Dendritic cell treated with granulocyte-macrophage colony-stimulating factor and Interleukin-4, amounts not matched to agents 40 ng/mL and 50 ng/mL, for 4 days (primary cell): Measurements from ENCODE around the gene TEKTIP1.

Experiments used
- H3K27ac Mint-ChIP-seq: one replicate; pipeline ENCODE4 v1.8.0; 2022; ENCODE audit warnings: mild to moderate bottlenecking, mixed read lengths
- H3K27me3 Mint-ChIP-seq: one replicate; pipeline ENCODE4 v1.8.0; 2022; ENCODE audit warnings: mild to moderate bottlenecking, mixed read lengths
- H3K36me3 Mint-ChIP-seq: one replicate; pipeline ENCODE4 v1.8.0; 2022; ENCODE audit warnings: low read depth, mixed read lengths
- H3K4me1 Mint-ChIP-seq: one replicate; pipeline ENCODE4 v1.8.0; 2022; ENCODE audit warnings: low read depth, mixed read lengths
- H3K4me3 Mint-ChIP-seq: one replicate; pipeline ENCODE4 v1.8.0; 2022; ENCODE audit warnings: mild to moderate bottlenecking, moderate library complexity, mixed read lengths
- H3K9me3 Mint-ChIP-seq: one replicate; pipeline ENCODE4 v1.8.0; 2022; ENCODE audit warnings: mixed read lengths
- intact Hi-C: fragments of 100-400 bp; cut with micrococcal nuclease; formaldehyde crosslinking; loops from one replicate; pipeline ENCODE4 v1.15.0; 2022

Gene TEKTIP1

GRCh38 chr19:3513229-3514140 is 25.5 kb upstream of the TEKTIP1 start:
- Mint-ChIP-seq H3K9me3 (no peaks in the 10 kb centered on the region), H3K4me1 (peaks cover 65% of the 10 kb centered on the region), H3K4me3 (no peak overlapping the region), H3K27me3 (no peaks in the 10 kb centered on the region), H3K27ac (no peak overlapping the region), H3K36me3 (peaks cover 80% of the 10 kb centered on the region)
- intact Hi-C loops, result no loop called here

GRCh38 chr19:3514930-3515329 is 24.0 kb upstream of the TEKTIP1 start:
- no peaks in the 10 kb centered on the region for H3K27me3 Mint-ChIP-seq
- H3K4me3 Mint-ChIP-seq, result no peak overlapping the region
- H3K36me3 Mint-ChIP-seq, result peaks cover 80% of the 10 kb centered on the region
- no peak overlapping the region for H3K27ac Mint-ChIP-seq
- peaks cover 54% of the 10 kb centered on the region for H3K4me1 Mint-ChIP-seq
- no peaks in the 10 kb centered on the region for H3K9me3 Mint-ChIP-seq
- intact Hi-C loops, result no loop called here

DNA sequence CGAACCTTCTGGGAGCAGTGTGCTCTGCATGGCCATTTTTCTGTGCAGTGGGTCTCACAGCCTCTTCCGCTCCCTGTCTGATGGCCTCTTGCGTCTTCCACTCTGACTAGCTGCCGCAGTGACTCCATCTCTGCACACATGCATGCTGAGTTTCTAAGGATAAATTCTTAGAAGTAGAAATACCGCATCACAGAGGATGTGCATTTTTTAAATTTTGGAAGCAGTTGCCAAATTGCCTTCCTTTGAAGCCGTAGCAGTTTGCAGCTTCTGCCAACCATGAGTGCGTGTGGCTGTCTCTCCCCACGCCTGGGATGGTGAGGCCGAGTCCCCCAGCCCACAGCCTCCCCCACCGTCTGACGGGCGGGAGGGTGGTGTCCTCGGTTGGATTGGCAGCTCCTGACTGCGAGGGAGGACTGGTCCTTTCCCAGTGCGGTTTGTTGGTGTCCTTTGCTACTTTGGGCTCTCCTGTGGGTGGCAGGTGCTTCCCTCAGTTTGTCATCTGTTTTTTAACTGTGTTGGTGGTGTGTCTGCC is 23.0 kb upstream of the TEKTIP1 start:
- no peak overlapping the region for H3K4me3 Mint-ChIP-seq
- peaks cover 54% of the 10 kb centered on the region for H3K4me1 Mint-ChIP-seq
- H3K36me3 Mint-ChIP-seq, result peaks cover 79% of the 10 kb centered on the region
- intact Hi-C loops, result no loop called here
- no peaks in the 10 kb centered on the region for H3K9me3 Mint-ChIP-seq
- H3K27me3 Mint-ChIP-seq, result no peaks in the 10 kb centered on the region
- H3K27ac Mint-ChIP-seq, result no peak overlapping the region

DNA sequence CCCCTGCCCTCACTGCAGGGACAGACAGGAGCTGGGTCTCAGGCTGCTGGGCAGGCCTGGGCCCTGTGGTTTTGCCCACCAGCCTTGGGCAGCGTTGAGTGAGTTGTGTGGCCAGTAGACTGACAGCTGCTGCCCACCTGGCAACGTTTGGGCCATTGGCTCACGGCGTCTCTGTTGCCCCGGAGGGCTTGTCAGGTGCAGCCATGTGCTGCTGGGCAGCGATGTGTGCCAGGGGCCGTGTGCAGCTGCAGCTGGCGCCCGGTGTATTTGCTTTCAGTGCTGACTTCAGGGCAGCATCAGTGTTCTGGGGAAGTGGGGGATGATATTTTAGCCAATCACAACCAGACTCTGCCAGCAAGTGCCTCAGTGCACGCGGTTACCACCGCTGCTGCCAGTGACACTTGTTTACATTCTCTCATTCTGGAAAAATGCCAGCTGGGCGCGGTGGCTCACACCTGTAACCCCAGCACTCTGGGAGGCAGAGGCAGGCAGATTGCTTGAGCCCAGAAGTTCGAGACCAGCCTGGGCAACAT is 22.2 kb upstream of the TEKTIP1 start:
- Mint-ChIP-seq H3K27me3 (no peaks in the 10 kb centered on the region), H3K4me3 (no peak overlapping the region), H3K27ac (no peak overlapping the region), H3K36me3 (peaks cover 79% of the 10 kb centered on the region), H3K4me1 (peaks cover 54% of the 10 kb centered on the region), H3K9me3 (no peaks in the 10 kb centered on the region)
- intact Hi-C loops, result no loop called here

- intact Hi-C loops, result no loop called here
- Mint-ChIP-seq H3K9me3 (no peaks in the 10 kb centered on the region), H3K4me1 (peaks cover 49% of the 10 kb centered on the region), H3K27me3 (no peaks in the 10 kb centered on the region), H3K36me3 (peaks cover 80% of the 10 kb centered on the region), H3K27ac (no peak overlapping the region), H3K4me3 (no peak overlapping the region)
Measured at GRCh38 chr19:3517638-3518037, 21.3 kb upstream of the TEKTIP1 start.

- intact Hi-C loops, result no loop called here
- peaks cover 47% of the 10 kb centered on the region for H3K4me1 Mint-ChIP-seq
- no peak overlapping the region for H3K27ac Mint-ChIP-seq
- H3K4me3 Mint-ChIP-seq, result no peak overlapping the region
- H3K9me3 Mint-ChIP-seq, result no peaks in the 10 kb centered on the region
- no peaks in the 10 kb centered on the region for H3K27me3 Mint-ChIP-seq
- peaks cover 83% of the 10 kb centered on the region for H3K36me3 Mint-ChIP-seq
Measured at GRCh38 chr19:3518255-3518654, 20.7 kb upstream of the TEKTIP1 start.

DNA sequence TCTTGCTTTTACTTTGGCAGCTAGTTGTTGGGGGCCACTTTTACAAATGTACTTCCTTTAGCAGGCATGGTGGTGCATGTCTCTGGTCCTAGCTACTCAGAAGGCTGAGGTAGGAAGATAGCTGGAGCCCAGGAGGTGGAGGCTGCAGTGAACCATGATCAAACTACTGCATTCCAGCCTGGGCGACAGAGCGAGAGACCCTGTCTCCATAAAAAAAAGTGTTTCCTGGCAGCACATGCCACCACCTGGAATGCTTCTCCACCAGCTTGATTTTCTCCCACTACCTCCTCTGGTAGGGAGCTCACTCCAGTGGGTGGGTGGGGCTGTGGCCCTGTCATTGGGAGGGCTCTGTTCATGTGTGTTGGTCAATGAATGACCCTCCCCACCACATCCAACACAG is 20.3 kb upstream of the TEKTIP1 start:
- intact Hi-C loops, result no loop called here
- no peaks in the 10 kb centered on the region for H3K9me3 Mint-ChIP-seq
- H3K4me3 Mint-ChIP-seq, result no peak overlapping the region
- no peaks in the 10 kb centered on the region for H3K27me3 Mint-ChIP-seq
- H3K27ac Mint-ChIP-seq, result no peak overlapping the region
- peaks cover 43% of the 10 kb centered on the region for H3K4me1 Mint-ChIP-seq
- H3K36me3 Mint-ChIP-seq, result peaks cover 83% of the 10 kb centered on the region

DNA sequence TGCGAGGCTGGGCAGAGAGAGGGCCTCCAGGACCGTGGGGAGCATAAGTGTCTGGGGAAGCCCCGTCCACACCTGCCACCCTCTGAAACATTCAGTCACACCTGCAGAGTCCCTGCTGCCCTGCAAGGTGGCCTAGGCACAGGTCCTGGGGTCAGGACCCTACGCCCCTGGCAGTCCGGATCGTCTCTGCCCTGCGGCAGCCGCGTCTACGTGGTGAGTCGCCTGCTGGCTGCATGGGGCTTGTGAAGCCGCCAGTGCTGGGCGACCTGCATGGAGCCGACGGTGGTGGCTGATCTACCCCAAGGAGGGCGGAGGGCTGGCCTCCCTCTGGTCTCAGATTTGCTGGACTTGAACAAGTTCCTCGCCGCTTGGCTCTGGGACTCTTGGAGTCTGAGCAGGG is 19.8 kb upstream of the TEKTIP1 start:
- H3K4me1 Mint-ChIP-seq, result peaks cover 39% of the 10 kb centered on the region
- H3K4me3 Mint-ChIP-seq, result no peak overlapping the region
- H3K36me3 Mint-ChIP-seq, result peaks cover 83% of the 10 kb centered on the region

GRCh38 chr19:3520166-3521103 is 18.5 kb upstream of the TEKTIP1 start:
- H3K4me1 Mint-ChIP-seq, result peaks cover 33% of the 10 kb centered on the region
- intact Hi-C loops, result no loop called here
- H3K27me3 Mint-ChIP-seq, result no peaks in the 10 kb centered on the region
- H3K9me3 Mint-ChIP-seq, result no peaks in the 10 kb centered on the region
- H3K36me3 Mint-ChIP-seq, result peaks cover 84% of the 10 kb centered on the region
- peak overlapping the region; percentile 51 for H3K27ac Mint-ChIP-seq
- H3K4me3 Mint-ChIP-seq, result no peak overlapping the region

More for the DNA sequence above, 19.8 kb upstream of the TEKTIP1 start:
- H3K27ac Mint-ChIP-seq, result no peak overlapping the region
- no peaks in the 10 kb centered on the region for H3K27me3 Mint-ChIP-seq
- intact Hi-C loops, result no loop called here
- H3K9me3 Mint-ChIP-seq, result no peaks in the 10 kb centered on the region

DNA sequence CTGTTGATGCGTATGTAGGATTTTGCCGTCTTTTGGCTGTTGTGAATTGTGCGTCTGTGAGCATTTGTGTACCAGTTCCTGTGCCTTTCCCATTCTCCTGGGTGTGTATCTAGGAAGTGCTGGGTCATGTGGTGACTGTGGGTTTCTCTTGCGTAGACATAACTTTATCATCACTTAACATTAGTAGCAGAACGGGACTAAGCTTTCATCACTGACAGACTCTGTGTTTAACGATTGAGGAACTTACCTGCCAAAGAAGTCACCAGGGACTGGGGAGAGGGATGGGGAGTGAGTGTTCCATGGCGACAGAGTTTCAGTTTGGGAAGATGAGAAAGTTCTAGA is 17.9 kb upstream of the TEKTIP1 start:
- intact Hi-C loops, result no loop called here
- Mint-ChIP-seq H3K27ac (peak overlapping the region; percentile 51), H3K27me3 (no peaks in the 10 kb centered on the region), H3K4me1 (peaks cover 27% of the 10 kb centered on the region), H3K9me3 (no peaks in the 10 kb centered on the region), H3K36me3 (peaks cover 79% of the 10 kb centered on the region), H3K4me3 (no peak overlapping the region)

- Mint-ChIP-seq H3K4me3 (no peak overlapping the region), H3K27me3 (no peaks in the 10 kb centered on the region), H3K36me3 (peaks cover 70% of the 10 kb centered on the region), H3K27ac (no peak overlapping the region), H3K9me3 (no peaks in the 10 kb centered on the region), H3K4me1 (peaks cover 16% of the 10 kb centered on the region)
- intact Hi-C loops, result no loop called here
Measured at GRCh38 chr19:3522421-3523360, 16.3 kb upstream of the TEKTIP1 start.

GRCh38 chr19:3523361-3524077 is 15.5 kb upstream of the TEKTIP1 start:
- Mint-ChIP-seq H3K4me3 (no peak overlapping the region), H3K27me3 (no peaks in the 10 kb centered on the region), H3K36me3 (peaks cover 65% of the 10 kb centered on the region), H3K27ac (no peak overlapping the region), H3K4me1 (peaks cover 16% of the 10 kb centered on the region), H3K9me3 (no peaks in the 10 kb centered on the region)
- intact Hi-C loops, result no loop called here
